Mammary epithelial cell (primary cell): ENCODE measurements around the gene NBPF3.

Experiments
- EZH2 ChIP-seq: IDR thresholded peaks from 2 replicates; pipeline ENCODE4 v1.6.1; 2012; ENCODE audit warnings: low read length, inconsistent platforms, borderline replicate concordance
- TF ChIP-seq, protein P1 (sequence below), 2 donors: IDR thresholded peaks in 1 of 2; conservative IDR thresholded peaks in 1 of 2; 2 replicates each; pipeline ENCODE4 v1.5.1; 2011 to 2012; ENCODE audit warnings: inconsistent platforms in 2 of 2, low read length in 2 of 2, mild to moderate bottlenecking in 2 of 2, control low read depth in 1 of 2, low read depth in 1 of 2; ENCODE audit not compliant: insufficient read depth in 1 of 2; ENCODE audit errors: extremely low read depth in 1 of 2

DNA sequence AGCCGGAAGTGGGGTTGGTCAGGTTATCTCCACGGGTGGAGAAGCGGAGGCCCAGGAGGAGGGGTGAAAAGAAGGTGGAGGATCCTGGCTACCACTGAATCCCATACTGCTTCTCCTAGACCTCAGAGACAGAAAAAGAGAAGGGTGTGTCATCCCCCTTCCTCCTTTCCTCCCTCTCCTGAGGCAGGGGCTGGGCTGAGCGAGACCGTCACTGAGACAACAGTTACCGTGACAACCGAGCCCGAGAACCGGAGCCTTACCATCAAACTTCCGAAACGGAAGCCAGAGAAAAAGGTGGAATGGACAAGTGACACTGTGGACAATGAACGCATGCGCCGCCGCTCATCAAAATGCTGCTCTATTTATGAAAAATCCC lies 42.1 kb upstream of the NBPF3 start:
- TF ChIP-seq, protein P1, sequence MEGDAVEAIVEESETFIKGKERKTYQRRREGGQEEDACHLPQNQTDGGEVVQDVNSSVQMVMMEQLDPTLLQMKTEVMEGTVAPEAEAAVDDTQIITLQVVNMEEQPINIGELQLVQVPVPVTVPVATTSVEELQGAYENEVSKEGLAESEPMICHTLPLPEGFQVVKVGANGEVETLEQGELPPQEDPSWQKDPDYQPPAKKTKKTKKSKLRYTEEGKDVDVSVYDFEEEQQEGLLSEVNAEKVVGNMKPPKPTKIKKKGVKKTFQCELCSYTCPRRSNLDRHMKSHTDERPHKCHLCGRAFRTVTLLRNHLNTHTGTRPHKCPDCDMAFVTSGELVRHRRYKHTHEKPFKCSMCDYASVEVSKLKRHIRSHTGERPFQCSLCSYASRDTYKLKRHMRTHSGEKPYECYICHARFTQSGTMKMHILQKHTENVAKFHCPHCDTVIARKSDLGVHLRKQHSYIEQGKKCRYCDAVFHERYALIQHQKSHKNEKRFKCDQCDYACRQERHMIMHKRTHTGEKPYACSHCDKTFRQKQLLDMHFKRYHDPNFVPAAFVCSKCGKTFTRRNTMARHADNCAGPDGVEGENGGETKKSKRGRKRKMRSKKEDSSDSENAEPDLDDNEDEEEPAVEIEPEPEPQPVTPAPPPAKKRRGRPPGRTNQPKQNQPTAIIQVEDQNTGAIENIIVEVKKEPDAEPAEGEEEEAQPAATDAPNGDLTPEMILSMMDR (conservative IDR thresholded peaks at IDR 0.05 in 1 of 2, IDR thresholded peaks at IDR 0.05 in 1 of 2; ENCODE audit: extremely low read depth in 1 of 2, insufficient read depth in 1 of 2, low read depth in 1 of 2, low read length in 2 of 2), result no peak
- TF ChIP-seq EZH2, result no peak
